Transverse colon (tissue), 4 donors: ENCODE data around the gene PPM1H.

Experiments
- EP300 ChIP-seq: sonication (generic); formaldehyde crosslinking; IDR thresholded peaks from one replicate; pipeline ENCODE4 v1.6.1; 2017; ENCODE audit warnings: antibody characterized with exemption, low read depth
- POLR2A ChIP-seq: fragments of 450-650 bp; IDR thresholded peaks from one replicate; pipeline ENCODE4 v1.6.1; 2016; ENCODE audit warnings: antibody characterized with exemption, mild to moderate bottlenecking, moderate library complexity
- POLR2AphosphoS5 ChIP-seq, 3 donors: sonication (generic); formaldehyde crosslinking; IDR thresholded peaks; one replicate each; pipeline ENCODE4 v1.6.1; 2016; ENCODE audit warnings: antibody characterized with exemption in 3 of 3
- TF ChIP-seq, protein P1 (sequence below), 5 experiments: fragments of 200-600 bp in 3 of 5; fragments of 450-650 bp in 2 of 5; sonication (generic) in 3 of 5; IDR thresholded peaks; 1 replicate in 2 of 5; 2 replicates in 3 of 5; pipeline ENCODE4 v1.5.1; 2016 to 2017; ENCODE audit warnings: antibody characterized with exemption in 5 of 5, inconsistent platforms in 3 of 5, mild to moderate bottlenecking in 2 of 5, moderate library complexity in 1 of 5

DNA sequence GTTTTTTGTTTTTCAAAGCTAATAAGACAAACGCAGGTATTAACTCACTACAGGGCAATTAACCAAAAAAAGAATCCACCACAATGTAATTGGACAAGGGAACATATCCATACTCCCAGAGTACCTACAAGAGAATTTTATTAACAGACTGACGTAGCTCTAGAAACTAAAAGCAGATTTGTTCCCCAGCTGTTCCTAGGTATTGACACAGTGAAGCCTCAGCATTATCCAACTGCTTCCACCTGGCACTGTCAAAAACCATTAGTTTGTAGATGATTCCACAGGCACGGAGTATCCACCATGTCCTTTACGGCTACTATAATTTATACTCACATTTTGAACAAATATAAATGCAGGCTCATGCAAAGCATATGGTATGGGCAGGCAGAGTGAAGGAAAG, 22.3 kb downstream of the PPM1H start:
- TF ChIP-seq, protein P1, sequence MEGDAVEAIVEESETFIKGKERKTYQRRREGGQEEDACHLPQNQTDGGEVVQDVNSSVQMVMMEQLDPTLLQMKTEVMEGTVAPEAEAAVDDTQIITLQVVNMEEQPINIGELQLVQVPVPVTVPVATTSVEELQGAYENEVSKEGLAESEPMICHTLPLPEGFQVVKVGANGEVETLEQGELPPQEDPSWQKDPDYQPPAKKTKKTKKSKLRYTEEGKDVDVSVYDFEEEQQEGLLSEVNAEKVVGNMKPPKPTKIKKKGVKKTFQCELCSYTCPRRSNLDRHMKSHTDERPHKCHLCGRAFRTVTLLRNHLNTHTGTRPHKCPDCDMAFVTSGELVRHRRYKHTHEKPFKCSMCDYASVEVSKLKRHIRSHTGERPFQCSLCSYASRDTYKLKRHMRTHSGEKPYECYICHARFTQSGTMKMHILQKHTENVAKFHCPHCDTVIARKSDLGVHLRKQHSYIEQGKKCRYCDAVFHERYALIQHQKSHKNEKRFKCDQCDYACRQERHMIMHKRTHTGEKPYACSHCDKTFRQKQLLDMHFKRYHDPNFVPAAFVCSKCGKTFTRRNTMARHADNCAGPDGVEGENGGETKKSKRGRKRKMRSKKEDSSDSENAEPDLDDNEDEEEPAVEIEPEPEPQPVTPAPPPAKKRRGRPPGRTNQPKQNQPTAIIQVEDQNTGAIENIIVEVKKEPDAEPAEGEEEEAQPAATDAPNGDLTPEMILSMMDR (IDR thresholded peaks at IDR 0.05), result no peak
- TF ChIP-seq POLR2A (no peak), POLR2AphosphoS5 (IDR thresholded peaks at IDR 0.05) (no peak), EP300 (no peak)
